NCI-H1436 treated with DMSO at 0.1 percent for 48 hours (cell line): ENCODE measurements around the gene IL17RE.

Experiments used
- DNase-seq: peaks from one replicate; lab custom pipeline; 2025; lab: John Stamatoyannopoulos, UW

IL17RE gene

DNA sequence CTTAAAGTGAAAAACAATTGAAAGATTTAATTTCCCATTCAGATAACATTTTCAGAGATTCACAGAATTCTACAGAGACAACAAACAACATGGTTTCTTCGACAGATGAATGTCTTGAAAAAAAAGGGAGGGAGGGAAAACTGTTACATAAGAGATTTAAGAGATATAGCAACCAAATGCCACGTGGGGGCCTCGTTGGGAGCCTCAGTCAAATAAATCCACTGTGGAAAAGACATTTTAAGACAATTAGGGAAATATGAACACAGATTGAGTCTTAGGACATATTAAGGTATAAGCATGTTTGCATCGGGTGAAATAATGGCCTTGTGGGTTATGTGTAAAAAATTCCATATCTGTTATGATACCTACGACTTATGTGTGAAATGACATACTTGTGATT, 54.6 kb downstream of the IL17RE start:
- DNase-seq = no peak

GRCh38 chr3:9965200-9965875, 62.7 kb downstream of the IL17RE start:
- DNase-seq = no peak
